Measurements from ENCODE around the gene VPS13D.

The VPS13D gene

GRCh38 chr1:12410351-12410750 is 180.5 kb downstream of the VPS13D start:
- no peak for DNase-seq

DNA sequence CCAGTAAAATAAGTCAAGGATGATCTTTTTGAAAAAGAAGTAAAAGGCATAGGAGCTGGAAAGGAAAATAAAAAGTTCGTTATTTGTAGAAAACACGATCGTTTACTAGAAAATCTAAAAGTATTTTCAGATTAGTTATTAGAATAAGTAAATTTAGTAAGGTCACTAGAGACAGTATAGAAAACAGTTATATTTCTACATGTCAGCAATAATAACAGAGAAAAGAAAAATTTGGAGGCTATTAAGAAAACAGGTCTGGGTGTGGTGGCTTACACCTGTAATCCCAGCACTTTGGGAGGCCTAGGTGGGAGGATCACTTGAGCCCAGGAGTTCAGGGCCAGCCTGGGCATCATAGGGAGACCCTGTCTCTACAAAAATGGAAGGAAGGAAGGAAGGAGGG is 181.3 kb downstream of the VPS13D start:
- DNase-seq = no peak

- no peak for DNase-seq
These were observed 181.9 kb downstream of the VPS13D start for GRCh38 chr1:12411747-12412146.

DNA sequence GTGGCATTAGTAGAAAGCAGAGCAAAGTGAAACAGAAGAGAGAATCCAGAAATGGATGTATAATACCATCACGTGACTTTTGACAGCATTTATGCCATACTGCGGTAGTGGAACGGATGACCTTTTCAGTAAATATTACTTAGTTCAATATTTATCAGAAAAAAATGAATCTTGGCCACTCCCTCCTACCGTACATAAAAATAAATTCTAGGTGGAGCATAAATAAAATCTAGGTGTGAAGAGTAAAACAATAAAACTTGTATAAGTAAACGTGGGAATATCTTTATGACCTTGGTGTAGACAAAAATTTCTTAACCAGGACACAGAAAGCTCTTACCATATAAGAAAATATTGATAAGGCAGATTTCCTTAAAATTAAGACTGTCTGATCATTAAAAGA is 182.6 kb downstream of the VPS13D start:
- no peak for DNase-seq

GRCh38 chr1:12413664-12414410 is 184.0 kb downstream of the VPS13D start:
- no peak for DNase-seq

DNA sequence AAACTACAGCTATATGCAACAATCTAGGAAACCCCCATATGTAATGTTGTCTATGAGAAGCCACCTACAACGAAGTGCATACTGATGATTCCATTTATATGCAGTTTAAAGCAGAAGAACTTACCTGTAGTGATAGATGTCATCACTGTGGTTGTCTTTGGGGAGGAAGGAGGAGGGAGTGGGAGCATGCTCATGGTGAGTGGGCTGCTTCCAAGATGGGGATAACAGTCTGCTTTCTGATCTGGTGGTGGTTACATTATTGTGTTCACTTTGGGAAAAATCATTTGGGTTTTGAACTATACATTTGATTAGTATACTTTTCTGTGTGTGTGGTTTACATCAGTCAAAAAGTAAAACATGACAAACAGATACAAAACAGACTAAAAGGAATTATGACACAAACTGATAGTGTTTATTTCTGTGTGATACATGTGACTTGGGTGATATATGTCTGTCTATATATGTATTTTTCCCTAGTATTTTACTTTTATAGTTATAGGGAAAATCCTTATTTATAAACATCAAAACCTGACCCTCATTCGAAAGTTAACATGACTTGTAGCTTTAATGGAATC is 184.7 kb downstream of the VPS13D start:
- DNase-seq = no peak

GRCh38 chr1:12415038-12415466 is 185.2 kb downstream of the VPS13D start:
- DNase-seq = no peak

GRCh38 chr1:12416101-12416500 is 186.3 kb downstream of the VPS13D start:
- no peak for DNase-seq

- no peak for DNase-seq
These were observed 186.9 kb downstream of the VPS13D start for GRCh38 chr1:12416744-12417143.

GRCh38 chr1:12417389-12417788 is 187.6 kb downstream of the VPS13D start:
- no peak for DNase-seq

GRCh38 chr1:12420171-12420570 is 190.3 kb downstream of the VPS13D start:
- DNase-seq = no peak

DNA sequence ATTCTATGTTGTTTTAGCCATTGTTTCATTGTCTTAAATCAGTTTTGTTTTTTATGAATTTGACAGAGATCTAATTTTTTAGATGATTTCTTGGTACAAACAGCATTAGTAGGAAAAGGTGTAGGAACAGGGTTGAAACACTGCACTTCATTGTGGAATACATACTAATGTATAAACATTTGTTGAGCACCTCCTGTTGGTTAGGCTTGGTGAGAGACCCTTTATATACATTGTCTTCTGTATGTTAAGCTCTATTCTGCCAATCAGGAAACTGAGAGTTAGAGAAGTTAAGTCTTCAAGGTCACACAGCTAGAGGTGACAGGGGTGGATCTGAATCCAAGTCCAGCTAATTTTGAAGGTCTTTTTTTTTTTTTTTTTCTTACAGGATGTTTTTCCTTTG is 192.7 kb downstream of the VPS13D start:
- no peak for DNase-seq

DNA sequence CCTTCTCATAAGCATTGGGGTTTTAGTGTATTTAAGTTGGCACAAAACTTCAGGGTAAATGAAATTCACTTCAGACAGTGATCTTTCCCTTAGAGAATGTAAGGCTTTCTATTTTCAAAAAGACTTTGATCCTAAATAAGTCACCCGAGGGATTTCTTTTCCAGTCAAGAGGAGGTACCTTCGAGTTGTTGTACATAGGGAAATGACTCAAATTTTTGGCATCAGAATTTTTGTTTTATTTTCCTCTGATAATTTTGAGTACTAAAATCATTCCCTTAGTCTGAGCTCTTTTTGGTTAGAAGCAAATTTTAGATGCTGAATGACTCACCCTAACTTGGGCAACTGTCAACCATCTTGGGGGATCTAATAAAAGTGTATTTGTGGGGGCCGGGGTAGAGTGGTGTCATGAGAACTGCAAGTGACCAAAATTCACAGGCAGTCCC is 194.3 kb downstream of the VPS13D start:
- DNase-seq = no peak

- DNase-seq = no peak
These were observed 195.0 kb downstream of the VPS13D start for GRCh38 chr1:12424793-12425192.

DNA sequence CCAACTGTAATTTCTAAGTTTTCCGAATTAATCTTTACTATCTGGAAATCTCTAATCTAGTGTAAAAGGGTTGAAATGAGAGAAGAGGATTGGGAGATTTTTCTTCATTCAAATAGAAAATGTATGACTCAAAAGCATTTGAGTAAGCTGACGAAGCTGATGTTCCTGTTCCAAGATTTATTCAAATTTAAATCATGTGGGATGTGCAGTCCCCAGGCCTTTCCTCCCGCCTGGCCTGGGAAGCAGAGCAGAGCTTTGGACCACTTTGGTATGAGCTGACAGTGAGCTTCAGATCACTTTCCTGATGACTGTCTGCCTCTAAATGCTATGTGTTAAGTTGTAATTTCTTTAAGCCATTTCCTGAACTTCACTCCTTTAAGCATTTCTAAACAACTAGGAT is 196.2 kb downstream of the VPS13D start:
- no peak for DNase-seq

GRCh38 chr1:12428334-12428733 is 198.5 kb downstream of the VPS13D start:
- no peak for DNase-seq

- no peak for DNase-seq
These were observed 200.7 kb downstream of the VPS13D start for GRCh38 chr1:12430525-12430924.

GRCh38 chr1:12432897-12433296 is 203.1 kb downstream of the VPS13D start:
- no peak for DNase-seq

DNA sequence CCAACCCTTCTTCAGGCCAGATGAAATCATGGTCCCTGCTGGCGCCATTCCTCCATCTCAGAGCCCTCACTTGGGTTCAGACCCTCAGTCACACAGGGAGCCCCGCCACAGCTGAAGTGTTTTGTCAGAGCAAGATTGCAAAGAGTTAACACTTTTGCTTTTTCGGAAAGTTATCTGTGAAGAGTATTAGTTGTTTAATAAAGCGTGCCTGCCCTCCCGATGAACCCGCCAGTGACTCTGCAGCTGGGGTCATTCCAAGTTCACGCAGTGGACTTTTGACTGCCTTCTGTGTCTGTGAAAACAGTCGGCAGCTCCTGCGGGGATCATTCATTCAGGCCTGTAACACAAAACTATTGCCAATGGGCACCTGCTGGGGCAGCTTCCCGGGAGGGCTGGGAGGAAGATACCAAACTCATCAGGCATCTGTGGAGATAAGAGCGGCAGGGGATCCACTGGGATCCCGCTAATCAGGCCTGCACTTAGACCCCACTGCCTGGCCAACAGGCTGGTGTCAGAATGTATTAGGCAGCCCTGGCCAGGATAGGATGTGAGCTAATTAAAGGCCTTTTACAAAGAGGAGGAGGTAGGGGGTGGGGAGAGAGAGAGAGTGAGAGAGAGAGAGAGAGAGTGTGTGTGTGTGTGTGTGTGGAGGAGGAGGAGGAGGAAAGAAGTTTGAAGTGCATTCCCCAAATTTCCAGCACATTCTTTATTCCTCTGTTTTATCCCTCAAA is 203.7 kb downstream of the VPS13D start:
- DNase-seq = no peak

GRCh38 chr1:12434174-12434573 is 204.3 kb downstream of the VPS13D start:
- DNase-seq = no peak

GRCh38 chr1:12434686-12435085 is 204.9 kb downstream of the VPS13D start:
- DNase-seq = no peak

DNA sequence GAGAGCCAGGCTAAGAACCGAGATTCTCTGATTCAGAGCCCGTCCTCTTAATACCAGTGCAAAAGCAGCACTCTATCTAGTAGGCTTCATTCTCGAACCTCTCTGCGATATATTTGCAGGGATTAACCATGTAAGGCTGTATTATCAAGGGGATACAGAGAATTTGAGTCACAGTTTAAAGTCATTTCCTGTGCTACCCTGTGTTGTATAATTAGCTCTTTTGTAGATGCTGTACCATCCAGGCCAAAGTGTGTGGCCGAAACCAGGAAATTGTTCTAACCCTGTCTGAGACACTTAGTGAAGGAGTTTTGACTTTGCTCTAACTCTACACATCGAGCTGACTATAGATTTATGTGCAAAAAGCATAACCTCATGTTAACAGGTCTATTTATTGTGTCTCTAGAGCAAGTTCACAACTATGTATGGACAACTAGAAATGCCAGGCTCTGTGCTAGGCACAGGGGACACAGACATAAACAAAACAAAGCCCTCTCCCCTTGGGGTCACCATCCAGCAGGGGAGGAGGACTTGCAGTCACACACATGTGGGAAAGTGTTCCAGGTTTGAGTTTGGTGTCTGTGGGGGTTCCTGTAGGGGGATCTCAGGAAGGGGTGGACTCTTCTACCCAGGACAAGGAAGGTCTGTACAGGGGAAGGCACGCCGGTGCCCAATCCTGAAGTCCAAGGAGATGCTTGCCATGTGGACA is 206.0 kb downstream of the VPS13D start:
- no peak for DNase-seq

GRCh38 chr1:12436345-12436658 is 206.5 kb downstream of the VPS13D start:
- no peak for DNase-seq

Data from NCI-H2171 (cell line).